22Rv1 (cell line): ENCODE data around the gene EHMT2.

ENCODE experiments used
- ZFX ChIP-seq: fragments of 450-650 bp; IDR thresholded peaks from 2 replicates; pipeline ENCODE4 v1.6.1; 2017; ENCODE audit warnings: antibody characterized with exemption, borderline replicate concordance
- TF ChIP-seq, protein P1 (sequence below): fragments of 450-650 bp; IDR thresholded peaks from 2 replicates; pipeline ENCODE4 v1.5.1; 2017; ENCODE audit warnings: mild to moderate bottlenecking

DNA sequence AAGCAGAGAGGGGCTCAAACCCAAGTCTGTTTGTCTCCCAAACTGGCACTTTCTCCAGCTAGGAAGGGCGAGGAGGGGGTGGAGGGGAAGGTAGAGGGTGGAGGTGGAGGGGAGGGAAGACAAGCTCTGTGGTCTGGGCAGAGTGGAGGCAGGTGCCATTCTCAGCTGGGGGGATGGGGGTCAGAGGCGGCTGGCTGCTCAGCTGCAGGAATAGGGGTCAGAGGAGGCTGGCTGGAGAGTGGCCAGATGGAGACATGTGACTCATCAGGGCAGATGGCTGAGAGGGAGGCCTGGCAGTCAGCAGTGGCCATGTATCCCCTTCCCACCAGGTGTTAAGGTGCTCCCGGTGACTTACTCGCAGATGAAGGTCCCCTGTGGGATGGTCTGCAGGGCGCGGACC lies 15.2 kb downstream of the EHMT2 start:
- TF ChIP-seq, protein P1, sequence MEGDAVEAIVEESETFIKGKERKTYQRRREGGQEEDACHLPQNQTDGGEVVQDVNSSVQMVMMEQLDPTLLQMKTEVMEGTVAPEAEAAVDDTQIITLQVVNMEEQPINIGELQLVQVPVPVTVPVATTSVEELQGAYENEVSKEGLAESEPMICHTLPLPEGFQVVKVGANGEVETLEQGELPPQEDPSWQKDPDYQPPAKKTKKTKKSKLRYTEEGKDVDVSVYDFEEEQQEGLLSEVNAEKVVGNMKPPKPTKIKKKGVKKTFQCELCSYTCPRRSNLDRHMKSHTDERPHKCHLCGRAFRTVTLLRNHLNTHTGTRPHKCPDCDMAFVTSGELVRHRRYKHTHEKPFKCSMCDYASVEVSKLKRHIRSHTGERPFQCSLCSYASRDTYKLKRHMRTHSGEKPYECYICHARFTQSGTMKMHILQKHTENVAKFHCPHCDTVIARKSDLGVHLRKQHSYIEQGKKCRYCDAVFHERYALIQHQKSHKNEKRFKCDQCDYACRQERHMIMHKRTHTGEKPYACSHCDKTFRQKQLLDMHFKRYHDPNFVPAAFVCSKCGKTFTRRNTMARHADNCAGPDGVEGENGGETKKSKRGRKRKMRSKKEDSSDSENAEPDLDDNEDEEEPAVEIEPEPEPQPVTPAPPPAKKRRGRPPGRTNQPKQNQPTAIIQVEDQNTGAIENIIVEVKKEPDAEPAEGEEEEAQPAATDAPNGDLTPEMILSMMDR, result no peak
- no peak for TF ChIP-seq ZFX
